SK-N-SH (cell line): Measurements from ENCODE around the gene EXOC4. TPM values are rescaled to one million over a fixed set of nuclear protein-coding genes. Genes with fewer than 3 reads are reported as not detected.

Source experiments
- CTCF ChIA-PET: fragments of 300-600, 350-600 bp; formaldehyde crosslinking; extraction: SDS; loops from one replicate; lab custom pipeline; 2021; lab: Yijun Ruan, JAX
- POLR2A ChIA-PET: fragments of 350-600 bp; sonication (Branson Sonifier 250); formaldehyde crosslinking; extraction: SDS; loops from one replicate; lab custom pipeline; 2020; ENCODE audit warnings: antibody characterized with exemption, inconsistent platforms; lab: Yijun Ruan, JAX
- DNase-seq: peaks from one replicate; pipeline ENCODE4 v3.0.0; 2012
- H2AFZ ChIP-seq: fragments of 200-600 bp; sonication (generic); 2 replicates; pipeline ENCODE4 v1.8.1; 2016; ENCODE audit warnings: antibody characterized with exemption, mild to moderate bottlenecking, low read depth
- H3F3A ChIP-seq: fragments of 200-600 bp; sonication (generic); replicated peaks from 2 replicates; pipeline ENCODE3; 2016; ENCODE audit warnings: antibody characterized with exemption, mild to moderate bottlenecking; ENCODE audit not compliant: insufficient read depth
- H3K27ac ChIP-seq, 2 experiments: fragments of 200-500 bp in 1 of 2; fragments of 200-600 bp in 1 of 2; sonication (Bioruptor generic) in 1 of 2; sonication (generic), shearing (Covaris generic) in 1 of 2; 2 replicates each; pipeline versions ENCODE4 v1.5.1 to v1.6.1; 2014 to 2016; ENCODE audit warnings: low read depth in 2 of 2, inconsistent platforms in 1 of 2, low read length in 1 of 2, mild to moderate bottlenecking in 1 of 2, mixed read lengths in 1 of 2
- H3K27me3 ChIP-seq: fragments of 200-600 bp; sonication (generic), shearing (Covaris generic); 2 replicates; pipeline ENCODE4 v1.6.1; 2016; ENCODE audit warnings: mixed run types; ENCODE audit not compliant: insufficient read depth
- H3K36me3 ChIP-seq, 2 experiments: fragments of 200-500 bp in 1 of 2; fragments of 200-600 bp in 1 of 2; sonication (Bioruptor generic) in 1 of 2; sonication (generic) in 1 of 2; replicated peaks in 1 of 2; 2 replicates each; pipeline versions ENCODE3 to v1.5.1; 2014 to 2016; ENCODE audit warnings: low read length in 1 of 2, mild to moderate bottlenecking in 1 of 2; ENCODE audit not compliant: insufficient read depth in 2 of 2, control insufficient read depth in 1 of 2
- H3K4me1 ChIP-seq, 2 experiments: fragments of 200-500 bp in 1 of 2; fragments of 200-600 bp in 1 of 2; sonication (Bioruptor generic) in 1 of 2; sonication (generic), shearing (Covaris generic) in 1 of 2; 2 replicates each; pipeline versions ENCODE4 v1.5.1 to v1.6.1; 2014 to 2016; ENCODE audit warnings: low read depth in 1 of 2, low read length in 1 of 2, mixed run types in 1 of 2; ENCODE audit not compliant: insufficient read depth in 2 of 2, control insufficient read depth in 1 of 2
- H3K4me2 ChIP-seq: fragments of 200-600 bp; sonication (generic), shearing (Covaris generic); 2 replicates; pipeline ENCODE4 v1.6.1; 2017; ENCODE audit warnings: mixed run types
- H3K4me3 ChIP-seq, 2 experiments: fragments of 200-500 bp in 1 of 2; fragments of 200-600 bp in 1 of 2; sonication (Bioruptor generic) in 1 of 2; sonication (generic), shearing (Covaris generic) in 1 of 2; 2 replicates each; pipeline versions ENCODE4 v1.5.1 to v1.8.1; 2014 to 2016; ENCODE audit warnings: low read depth in 2 of 2, inconsistent platforms in 1 of 2, low read length in 1 of 2, mild to moderate bottlenecking in 1 of 2, mixed read lengths in 1 of 2, moderate library complexity in 1 of 2
- H3K79me2 ChIP-seq: fragments of 200-600 bp; sonication (generic); 2 replicates; pipeline ENCODE4 v1.8.1; 2017; ENCODE audit warnings: mild to moderate bottlenecking; ENCODE audit not compliant: insufficient read depth
- H3K9ac ChIP-seq: fragments of 200-600 bp; sonication (generic); 2 replicates; pipeline ENCODE4 v1.6.1; 2017; ENCODE audit warnings: mixed run types
- H3K9me2 ChIP-seq: fragments of 200-600 bp; sonication (generic); 2 replicates; pipeline ENCODE4 v1.6.1; 2017; ENCODE audit warnings: mixed run types
- H3K9me3 ChIP-seq: fragments of 200-600 bp; sonication (generic); 2 replicates; pipeline ENCODE4 v1.6.1; 2017; ENCODE audit warnings: mixed run types, mild to moderate bottlenecking, moderate library complexity
- H4K20me1 ChIP-seq: fragments of 200-600 bp; sonication (generic); 2 replicates; pipeline ENCODE4 v1.6.1; 2017; ENCODE audit warnings: mild to moderate bottlenecking, mixed run types; ENCODE audit not compliant: insufficient read depth
- EP300 ChIP-seq, 2 experiments: IDR thresholded peaks; 2 replicates each; pipeline versions ENCODE4 v1.4.0 to v1.6.1; 2012; ENCODE audit warnings: borderline replicate concordance in 1 of 2, low read depth in 1 of 2, low read length in 1 of 2
- FOSL2 ChIP-seq: IDR thresholded peaks from 2 replicates; pipeline ENCODE4 v1.4.0; 2012; ENCODE audit warnings: low read depth, mild to moderate bottlenecking, moderate library complexity, borderline replicate concordance
- FOXJ3 ChIP-seq: sonication (generic); formaldehyde crosslinking; IDR thresholded peaks from 2 replicates; pipeline ENCODE4 v1.5.1; 2020; ENCODE audit warnings: mild to moderate bottlenecking, missing genetic modification reagents
- MEF2A ChIP-seq: IDR thresholded peaks from 2 replicates; pipeline ENCODE4 v1.4.0; 2012; ENCODE audit warnings: low read depth, borderline replicate concordance
- NRF1 ChIP-seq: IDR thresholded peaks from 2 replicates; pipeline ENCODE4 v1.6.1; 2012; ENCODE audit warnings: low read depth, mild to moderate bottlenecking, low read length
- PBX3 ChIP-seq: IDR thresholded peaks from 2 replicates; pipeline ENCODE4; 2012
- POLR2AphosphoS5 ChIP-seq: IDR thresholded peaks from 2 replicates; pipeline ENCODE4 v1.6.1; 2012; ENCODE audit warnings: low read depth, low read length
- RCOR1 ChIP-seq: fragments of 150-350 bp; IDR thresholded peaks from 2 replicates; pipeline ENCODE4 v1.6.1; 2017; ENCODE audit warnings: antibody characterized with exemption, low read length
- RXRA ChIP-seq: IDR thresholded peaks from 2 replicates; pipeline ENCODE4 v1.4.0; 2012; ENCODE audit warnings: low read depth, mild to moderate bottlenecking, borderline replicate concordance
- SIN3A ChIP-seq: IDR thresholded peaks from 2 replicates; pipeline ENCODE4 v1.6.1; 2012; ENCODE audit warnings: low read depth, mild to moderate bottlenecking, low read length, moderate library complexity, borderline replicate concordance
- TAF1 ChIP-seq: IDR thresholded peaks from 2 replicates; pipeline ENCODE4 v1.6.1; 2012; ENCODE audit warnings: low read depth, mild to moderate bottlenecking, low read length, moderate library complexity, borderline replicate concordance
- TEAD4 ChIP-seq: IDR thresholded peaks from 2 replicates; pipeline ENCODE4 v1.4.0; 2012; ENCODE audit warnings: mild to moderate bottlenecking, borderline replicate concordance; ENCODE audit not compliant: insufficient read depth
- YY1 ChIP-seq: IDR thresholded peaks from 2 replicates; pipeline ENCODE4 v1.4.0; 2012; ENCODE audit warnings: low read depth, mild to moderate bottlenecking
- WGBS: methylation state at CpG from one replicate; pipeline ENCODE4 v1.1.6; 2017; ENCODE audit warnings: low lambda C conversion rate; 5-methylcytosine and 5-hydroxymethylcytosine counted together
- polyA plus RNA-seq, 3 experiments: library from polyadenylated mRNA; depleted of rRNA; stranded (reverse); fragments of >200 nt; gene quantifications; 2 replicates each; pipeline ENCODE4 v1.2.3, GENCODE V29; 2012
- TF ChIP-seq, protein P1 (sequence below): fragments of 150-350 bp; IDR thresholded peaks from 2 replicates; pipeline ENCODE4 v1.6.1; 2017; ENCODE audit warnings: antibody characterized with exemption, low read length, low read depth, borderline replicate concordance
- TF ChIP-seq, protein P2 (sequence below): IDR thresholded peaks from 2 replicates; pipeline ENCODE4 v1.6.1; 2012; ENCODE audit warnings: mild to moderate bottlenecking, low read depth, low read length, moderate library complexity
- TF ChIP-seq, protein P3 (sequence below): IDR thresholded peaks from 2 replicates; pipeline ENCODE4 v1.4.0; 2012; ENCODE audit warnings: low read depth, borderline replicate concordance

EXOC4 gene
- polyA plus RNA-seq, 1 of the 3 experiments (the other 2 are of a cell fraction), result 37.3 TPM

GRCh38 chr7:134059921-134060320 lies 807.0 kb downstream of the EXOC4 start (continued):
- TF ChIP-seq PBX3 (no peak), RXRA (no peak), TEAD4 (no peak)

DNA sequence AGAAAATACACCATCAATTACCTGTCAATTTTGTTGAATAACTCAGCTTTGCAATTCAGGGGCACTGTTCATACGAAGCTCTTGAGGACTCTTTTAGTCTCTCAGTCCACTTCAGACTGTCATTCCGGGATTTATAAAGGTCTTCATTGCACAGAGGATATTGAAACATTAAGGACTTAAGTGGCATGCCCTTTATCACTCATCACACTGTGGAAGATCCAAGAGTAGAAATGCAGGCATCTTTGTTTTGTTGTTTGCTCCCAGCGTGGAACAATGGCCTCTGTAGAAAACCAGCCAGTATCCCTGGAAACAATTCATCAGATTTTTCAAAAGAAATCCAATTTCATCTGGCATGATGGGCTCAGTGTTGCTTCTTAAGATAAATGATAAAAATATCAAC lies 808.0 kb downstream of the EXOC4 start:
- POLR2A ChIA-PET, result no interaction called here
- H3K9me2 ChIP-seq, result no peaks in the 10 kb centered on the region
- no peak overlapping the region for H3K4me3 ChIP-seq
- H3F3A ChIP-seq, result no peaks in the 10 kb centered on the region
- H3K27ac ChIP-seq, result no peak overlapping the region
- no peak overlapping the region for H3K4me2 ChIP-seq
- no peaks in the 10 kb centered on the region for H4K20me1 ChIP-seq
- no peak for DNase-seq
- CTCF ChIA-PET, result no interaction called here
- H3K27me3 ChIP-seq, result no peaks in the 10 kb centered on the region
- H3K36me3 ChIP-seq, result peaks cover 4 to 21% of the 10 kb centered on the region in 2 experiments
- no peaks in the 10 kb centered on the region for H3K79me2 ChIP-seq
- H3K9me3 ChIP-seq, result no peaks in the 10 kb centered on the region
- no peak overlapping the region for H2AFZ ChIP-seq
- H3K9ac ChIP-seq, result no peak overlapping the region
- 81% methylated on average over 3 of the region's 3 CpGs for WGBS
- TF ChIP-seq RCOR1 (no peak), PBX3 (no peak), FOSL2 (no peak), MEF2A (no peak), NRF1 (no peak), EP300 (IDR thresholded peaks at IDR 0.05; ENCODE audit: borderline replicate concordance in 1 of 2, low read depth in 1 of 2, low read length in 1 of 2) (no peak), YY1 (no peak), TAF1 (no peak), FOXJ3 (no peak)
- TF ChIP-seq, protein P1, sequence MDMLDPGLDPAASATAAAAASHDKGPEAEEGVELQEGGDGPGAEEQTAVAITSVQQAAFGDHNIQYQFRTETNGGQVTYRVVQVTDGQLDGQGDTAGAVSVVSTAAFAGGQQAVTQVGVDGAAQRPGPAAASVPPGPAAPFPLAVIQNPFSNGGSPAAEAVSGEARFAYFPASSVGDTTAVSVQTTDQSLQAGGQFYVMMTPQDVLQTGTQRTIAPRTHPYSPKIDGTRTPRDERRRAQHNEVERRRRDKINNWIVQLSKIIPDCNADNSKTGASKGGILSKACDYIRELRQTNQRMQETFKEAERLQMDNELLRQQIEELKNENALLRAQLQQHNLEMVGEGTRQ, result no peak
- TF ChIP-seq, all 33 proteins: peak for 0
- H3K4me1 ChIP-seq, result peaks cover 0 to 2% of the 10 kb centered on the region in 2 experiments; a peak in 2 of 4 replicates

DNA sequence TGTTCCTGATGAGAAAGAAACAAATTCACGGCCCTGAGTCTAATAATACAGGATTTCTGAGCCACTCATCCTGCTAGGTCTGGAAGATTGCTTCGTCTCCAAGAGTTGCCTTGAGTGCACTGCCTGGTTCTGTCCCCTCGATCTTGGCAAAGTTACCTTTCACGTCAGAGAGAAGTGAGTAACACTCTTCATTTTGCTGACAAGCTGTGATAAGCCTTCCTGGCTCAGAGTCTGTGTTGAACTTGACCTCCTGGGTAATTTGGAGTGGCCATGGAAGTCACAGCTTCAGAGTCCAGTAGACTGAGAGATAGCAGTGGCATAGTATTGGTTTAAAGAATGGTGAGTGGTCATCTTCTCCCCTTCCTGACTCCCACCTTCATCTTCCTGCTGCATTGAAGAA lies 809.6 kb downstream of the EXOC4 start:
- no peaks in the 10 kb centered on the region for H3K27me3 ChIP-seq
- H3K79me2 ChIP-seq, result no peaks in the 10 kb centered on the region
- no peak overlapping the region for H2AFZ ChIP-seq
- no peaks in the 10 kb centered on the region for H3K9me2 ChIP-seq
- no peaks in the 10 kb centered on the region for H3K9me3 ChIP-seq
- DNase-seq, result no peak
- no peaks in the 10 kb centered on the region for H3F3A ChIP-seq
- 0 out of 4 replicates have a peak overlapping the region, but pooled peaks of 1 of the 2 experiments have one; percentile 9 for H3K27ac ChIP-seq
- CTCF ChIA-PET, result interaction anchor here (0.8 kb wide), 1 partner anchor 296 kb away, joined by 3 read pairs; no protein-coding TSS in a partner anchor
- 90% methylated on average over 4 of the region's 4 CpGs for WGBS
- H3K4me3 ChIP-seq, result no peak overlapping the region
- no peak overlapping the region for H3K4me2 ChIP-seq
- H4K20me1 ChIP-seq, result no peaks in the 10 kb centered on the region
- H3K4me1 ChIP-seq, result peaks cover 0 to 2% of the 10 kb centered on the region in 2 experiments; a peak in 2 of 4 replicates
- POLR2A ChIA-PET, result no interaction called here
- peaks cover 4 to 16% of the 10 kb centered on the region in 2 experiments for H3K36me3 ChIP-seq
- H3K9ac ChIP-seq, result no peak overlapping the region
- no peak for TF ChIP-seq NRF1
- TF ChIP-seq, protein P2, sequence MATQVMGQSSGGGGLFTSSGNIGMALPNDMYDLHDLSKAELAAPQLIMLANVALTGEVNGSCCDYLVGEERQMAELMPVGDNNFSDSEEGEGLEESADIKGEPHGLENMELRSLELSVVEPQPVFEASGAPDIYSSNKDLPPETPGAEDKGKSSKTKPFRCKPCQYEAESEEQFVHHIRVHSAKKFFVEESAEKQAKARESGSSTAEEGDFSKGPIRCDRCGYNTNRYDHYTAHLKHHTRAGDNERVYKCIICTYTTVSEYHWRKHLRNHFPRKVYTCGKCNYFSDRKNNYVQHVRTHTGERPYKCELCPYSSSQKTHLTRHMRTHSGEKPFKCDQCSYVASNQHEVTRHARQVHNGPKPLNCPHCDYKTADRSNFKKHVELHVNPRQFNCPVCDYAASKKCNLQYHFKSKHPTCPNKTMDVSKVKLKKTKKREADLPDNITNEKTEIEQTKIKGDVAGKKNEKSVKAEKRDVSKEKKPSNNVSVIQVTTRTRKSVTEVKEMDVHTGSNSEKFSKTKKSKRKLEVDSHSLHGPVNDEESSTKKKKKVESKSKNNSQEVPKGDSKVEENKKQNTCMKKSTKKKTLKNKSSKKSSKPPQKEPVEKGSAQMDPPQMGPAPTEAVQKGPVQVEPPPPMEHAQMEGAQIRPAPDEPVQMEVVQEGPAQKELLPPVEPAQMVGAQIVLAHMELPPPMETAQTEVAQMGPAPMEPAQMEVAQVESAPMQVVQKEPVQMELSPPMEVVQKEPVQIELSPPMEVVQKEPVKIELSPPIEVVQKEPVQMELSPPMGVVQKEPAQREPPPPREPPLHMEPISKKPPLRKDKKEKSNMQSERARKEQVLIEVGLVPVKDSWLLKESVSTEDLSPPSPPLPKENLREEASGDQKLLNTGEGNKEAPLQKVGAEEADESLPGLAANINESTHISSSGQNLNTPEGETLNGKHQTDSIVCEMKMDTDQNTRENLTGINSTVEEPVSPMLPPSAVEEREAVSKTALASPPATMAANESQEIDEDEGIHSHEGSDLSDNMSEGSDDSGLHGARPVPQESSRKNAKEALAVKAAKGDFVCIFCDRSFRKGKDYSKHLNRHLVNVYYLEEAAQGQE, result no peak
- TF ChIP-seq TAF1, result no peak
- TF ChIP-seq FOXJ3, result no peak
- TF ChIP-seq SIN3A, result no peak
- no peak for TF ChIP-seq RCOR1
- TF ChIP-seq, protein P3, sequence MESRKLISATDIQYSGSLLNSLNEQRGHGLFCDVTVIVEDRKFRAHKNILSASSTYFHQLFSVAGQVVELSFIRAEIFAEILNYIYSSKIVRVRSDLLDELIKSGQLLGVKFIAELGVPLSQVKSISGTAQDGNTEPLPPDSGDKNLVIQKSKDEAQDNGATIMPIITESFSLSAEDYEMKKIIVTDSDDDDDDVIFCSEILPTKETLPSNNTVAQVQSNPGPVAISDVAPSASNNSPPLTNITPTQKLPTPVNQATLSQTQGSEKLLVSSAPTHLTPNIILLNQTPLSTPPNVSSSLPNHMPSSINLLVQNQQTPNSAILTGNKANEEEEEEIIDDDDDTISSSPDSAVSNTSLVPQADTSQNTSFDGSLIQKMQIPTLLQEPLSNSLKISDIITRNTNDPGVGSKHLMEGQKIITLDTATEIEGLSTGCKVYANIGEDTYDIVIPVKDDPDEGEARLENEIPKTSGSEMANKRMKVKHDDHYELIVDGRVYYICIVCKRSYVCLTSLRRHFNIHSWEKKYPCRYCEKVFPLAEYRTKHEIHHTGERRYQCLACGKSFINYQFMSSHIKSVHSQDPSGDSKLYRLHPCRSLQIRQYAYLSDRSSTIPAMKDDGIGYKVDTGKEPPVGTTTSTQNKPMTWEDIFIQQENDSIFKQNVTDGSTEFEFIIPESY, result no peak
- TF ChIP-seq RXRA, result no peak
- no peak for TF ChIP-seq POLR2AphosphoS5
